Ishikawa (cell line): ENCODE data around the gene OR1E2.

Experiments
- EP300 ChIP-seq: IDR thresholded peaks from 2 replicates; pipeline ENCODE4 v1.6.1; 2012; ENCODE audit warnings: borderline replicate concordance
- REST ChIP-seq: IDR thresholded peaks from 2 replicates; pipeline ENCODE4 v1.6.1; 2012; ENCODE audit warnings: low read depth, mild to moderate bottlenecking

GRCh38 chr17:3479988-3480387 is 46.3 kb upstream of the OR1E2 start:
- TF ChIP-seq REST = no peak
- no peak for TF ChIP-seq EP300
